GM19324 (cell line): ENCODE results near the gene PSMD10.

Experiments
- ATAC-seq: cut with Tn5 transposase; IDR thresholded peaks from one replicate; pipeline ENCODE4 v1.9.1; 2021; ENCODE audit warnings: mild to moderate bottlenecking, moderate library complexity; ENCODE audit not compliant: unreplicated experiment, low FRiP score

Gene PSMD10

DNA sequence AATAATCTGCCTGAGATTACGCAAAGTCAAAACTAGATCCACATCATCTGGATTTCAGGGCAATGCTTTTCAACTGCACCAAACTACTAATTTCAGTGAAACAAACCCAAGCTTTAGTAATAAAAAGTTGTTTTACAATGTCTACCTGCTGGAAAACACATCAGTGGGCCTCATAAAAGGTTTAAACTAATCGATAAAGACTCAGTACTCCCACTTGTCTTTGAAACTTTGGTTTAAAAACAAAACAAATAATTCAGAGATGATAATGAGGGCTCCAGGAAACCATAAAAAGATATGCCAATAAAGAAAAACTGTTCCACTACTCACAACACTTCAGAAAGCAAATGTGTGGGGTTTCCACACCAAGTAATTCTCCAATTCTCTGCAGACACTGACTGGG is 10.2 kb downstream of the PSMD10 start:
- no peak for ATAC-seq

DNA sequence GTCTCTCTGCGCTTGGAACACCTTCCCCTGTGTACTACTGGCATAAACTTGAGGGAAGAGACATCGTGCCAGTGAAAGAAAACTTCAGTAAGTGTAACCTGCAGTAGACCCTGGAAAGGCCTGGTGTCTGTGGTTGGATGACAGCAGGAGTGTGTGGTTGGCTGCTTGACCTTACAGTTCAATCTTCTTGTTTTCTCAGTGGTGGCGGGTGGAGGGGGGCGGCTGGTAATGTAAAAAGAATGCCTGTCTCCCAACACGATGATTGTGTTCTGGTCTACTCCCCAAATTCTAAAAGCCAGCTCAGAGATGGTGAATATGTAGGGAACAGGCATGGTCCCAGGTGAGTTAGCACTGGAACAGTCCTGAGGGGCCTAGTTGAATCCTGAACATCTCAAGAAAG is 18.6 kb downstream of the PSMD10 start:
- ATAC-seq = no peak

DNA sequence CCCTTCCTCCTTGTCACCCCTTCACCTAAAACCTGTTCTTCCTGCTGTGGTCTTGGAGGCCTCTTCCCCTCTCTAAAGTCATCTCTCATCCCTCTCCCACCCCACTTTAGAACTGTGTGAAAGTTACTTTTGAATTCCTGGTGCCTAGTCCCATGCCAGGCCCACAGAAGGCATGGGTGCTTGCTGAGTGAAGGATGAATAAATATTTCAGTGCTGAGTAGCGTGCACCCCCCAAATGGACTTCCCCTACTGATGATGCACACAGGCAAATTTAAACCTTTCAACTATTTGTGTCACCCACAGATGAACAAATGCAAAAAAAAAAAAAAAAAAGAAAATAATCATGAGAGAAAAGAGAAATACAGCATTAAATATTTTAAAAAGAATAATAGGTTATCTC is 19.8 kb downstream of the PSMD10 start:
- no peak for ATAC-seq

DNA sequence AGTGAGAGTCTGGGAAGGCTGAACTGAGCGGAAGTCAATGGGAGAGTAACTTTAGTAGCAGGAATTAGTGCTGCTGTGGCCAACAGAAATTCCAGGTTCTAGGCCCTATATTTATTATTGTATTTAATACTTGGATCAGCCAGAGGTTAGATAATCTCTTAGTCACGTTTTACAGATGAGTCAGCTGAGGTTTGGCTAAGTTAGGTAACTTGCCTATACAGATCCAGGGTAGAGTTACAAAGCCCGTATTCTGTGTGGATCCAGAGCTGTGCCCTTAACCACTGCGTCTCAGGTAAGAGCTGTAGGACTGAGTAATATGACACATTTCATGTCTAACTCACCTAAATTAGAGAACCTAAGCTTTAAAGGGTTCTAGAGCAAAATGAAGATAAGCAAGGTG is 20.5 kb downstream of the PSMD10 start:
- ATAC-seq = no peak

DNA sequence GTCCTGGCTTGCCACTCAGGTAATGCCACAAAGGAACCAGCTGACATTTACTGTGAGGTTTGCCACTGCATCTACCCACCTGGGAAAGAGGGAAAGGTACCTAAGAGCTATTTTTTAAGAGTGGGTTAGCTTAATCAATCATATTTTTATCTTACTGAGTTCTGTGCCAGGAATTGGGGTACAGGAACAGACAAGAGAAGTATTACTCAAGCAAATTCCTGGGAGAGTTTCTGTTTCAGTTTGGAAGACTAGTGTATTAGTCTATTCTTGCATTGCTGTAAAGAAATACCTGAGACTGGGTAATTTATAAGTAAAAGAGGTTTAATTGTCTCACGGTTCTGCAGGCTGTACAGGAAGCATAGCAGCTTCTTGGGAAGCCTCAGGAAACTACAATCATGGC is 23.2 kb downstream of the PSMD10 start:
- ATAC-seq = no peak

DNA sequence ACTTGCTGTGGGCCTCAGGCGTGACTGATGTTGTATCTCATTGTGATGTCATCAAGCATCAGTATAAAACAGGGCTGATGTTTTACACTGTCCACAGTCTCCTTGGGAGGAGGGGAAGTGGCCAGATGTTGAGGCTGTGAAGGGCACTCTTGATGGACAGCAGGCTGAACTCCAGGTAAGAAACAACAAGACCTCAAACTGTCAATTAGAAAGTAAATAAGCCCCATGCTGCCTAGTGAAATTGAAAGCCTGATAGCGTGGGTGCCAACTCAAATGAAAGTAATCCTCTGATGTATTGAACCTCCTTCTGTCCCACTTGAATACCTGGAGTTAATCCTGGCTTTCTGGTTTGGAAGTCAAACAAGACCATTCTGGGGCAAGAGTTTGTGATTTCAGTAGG is 26.7 kb downstream of the PSMD10 start:
- ATAC-seq = no peak

DNA sequence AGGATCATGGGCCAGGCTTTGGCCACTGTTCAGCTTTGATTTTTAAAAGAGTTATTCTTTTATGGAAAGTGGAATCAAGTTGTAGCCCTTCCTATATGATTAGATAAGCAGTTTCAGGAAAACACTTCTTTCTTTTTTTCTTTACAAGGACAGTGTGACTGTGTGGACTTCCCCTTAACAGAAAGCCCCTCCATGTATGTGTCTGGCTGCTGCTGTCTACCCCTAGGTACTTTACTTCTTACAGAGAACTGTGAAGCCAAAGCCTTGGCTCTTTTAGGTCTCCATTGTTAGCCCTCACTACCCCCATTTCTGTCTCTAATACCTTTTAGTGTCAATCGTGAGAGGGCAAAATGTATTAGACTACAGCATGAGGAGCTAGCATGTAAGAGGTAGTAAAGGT is 27.3 kb downstream of the PSMD10 start:
- no peak for ATAC-seq

DNA sequence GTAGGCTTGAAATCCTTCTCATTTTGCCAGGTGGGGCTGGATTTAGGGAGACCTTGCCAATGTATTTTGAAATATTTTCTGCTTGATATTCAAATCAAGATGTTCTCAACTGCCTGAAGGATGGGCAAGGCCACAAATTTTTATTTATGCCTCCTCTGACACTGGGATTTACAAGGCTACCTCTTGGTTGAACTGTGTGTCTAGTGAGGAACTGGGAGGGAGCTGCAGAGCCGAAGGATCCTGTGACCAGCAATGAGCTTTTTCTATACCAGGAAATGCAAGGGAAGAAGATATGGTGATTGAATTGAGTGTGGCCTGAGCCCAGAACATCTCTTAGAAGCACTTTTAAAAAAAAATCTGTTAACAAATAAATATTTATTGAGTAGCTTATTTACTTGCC is 31.5 kb downstream of the PSMD10 start:
- ATAC-seq = no peak

DNA sequence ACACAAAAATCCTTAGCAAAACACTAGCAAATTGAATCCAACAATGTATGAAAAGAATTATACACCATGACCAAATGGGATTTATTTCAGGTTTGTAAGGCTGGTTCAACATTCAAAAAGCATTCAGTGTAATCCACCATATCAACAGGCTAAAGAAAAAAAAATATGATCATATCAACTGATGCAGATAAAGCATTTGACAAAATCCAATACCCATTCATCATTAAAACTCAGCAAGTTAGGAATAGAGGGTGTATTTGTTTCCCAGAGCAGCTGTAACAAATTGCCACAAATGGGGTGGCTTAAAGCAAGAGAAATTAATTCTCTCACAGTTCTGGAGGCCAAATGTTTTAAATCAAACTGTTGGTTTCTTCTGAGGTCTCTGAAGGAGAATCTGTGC is 35.8 kb downstream of the PSMD10 start:
- no peak for ATAC-seq

DNA sequence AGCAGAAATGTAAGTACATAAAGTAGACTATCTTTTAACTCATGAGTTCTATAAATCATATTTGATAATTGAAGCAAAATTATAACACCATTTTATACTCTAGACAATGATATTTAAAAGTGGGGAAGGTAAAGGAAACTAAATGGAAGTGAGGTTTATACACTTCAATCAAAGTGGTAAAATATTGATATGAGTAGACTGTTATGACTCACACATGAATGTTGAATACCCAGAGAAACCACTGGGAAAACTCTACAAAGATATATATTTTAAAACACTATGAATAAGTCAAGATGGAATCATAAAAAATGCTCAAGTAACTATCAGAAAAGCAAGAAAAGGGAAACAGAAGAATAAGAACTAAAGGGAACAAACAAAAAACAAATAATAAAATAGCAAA is 38.1 kb downstream of the PSMD10 start:
- no peak for ATAC-seq

DNA sequence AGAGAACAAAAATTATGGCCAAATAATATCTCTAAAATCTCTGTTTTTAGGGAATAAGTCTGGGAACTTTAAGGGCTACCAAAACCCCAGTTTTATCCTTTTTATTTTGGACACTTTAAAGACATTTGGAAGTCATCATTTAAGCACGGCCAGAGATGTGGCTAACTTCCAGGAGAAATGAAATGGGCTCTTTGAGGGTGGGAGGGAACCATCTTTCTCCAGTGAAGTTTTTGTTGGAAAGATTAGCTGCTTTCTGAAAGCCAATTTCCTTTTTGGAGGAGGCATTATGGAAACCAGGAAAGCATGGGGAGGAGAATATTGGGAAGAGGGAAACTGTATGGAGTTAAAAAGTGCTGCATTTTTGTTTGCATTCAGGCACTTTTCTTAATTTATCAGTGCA is 41.7 kb downstream of the PSMD10 start:
- no peak for ATAC-seq

DNA sequence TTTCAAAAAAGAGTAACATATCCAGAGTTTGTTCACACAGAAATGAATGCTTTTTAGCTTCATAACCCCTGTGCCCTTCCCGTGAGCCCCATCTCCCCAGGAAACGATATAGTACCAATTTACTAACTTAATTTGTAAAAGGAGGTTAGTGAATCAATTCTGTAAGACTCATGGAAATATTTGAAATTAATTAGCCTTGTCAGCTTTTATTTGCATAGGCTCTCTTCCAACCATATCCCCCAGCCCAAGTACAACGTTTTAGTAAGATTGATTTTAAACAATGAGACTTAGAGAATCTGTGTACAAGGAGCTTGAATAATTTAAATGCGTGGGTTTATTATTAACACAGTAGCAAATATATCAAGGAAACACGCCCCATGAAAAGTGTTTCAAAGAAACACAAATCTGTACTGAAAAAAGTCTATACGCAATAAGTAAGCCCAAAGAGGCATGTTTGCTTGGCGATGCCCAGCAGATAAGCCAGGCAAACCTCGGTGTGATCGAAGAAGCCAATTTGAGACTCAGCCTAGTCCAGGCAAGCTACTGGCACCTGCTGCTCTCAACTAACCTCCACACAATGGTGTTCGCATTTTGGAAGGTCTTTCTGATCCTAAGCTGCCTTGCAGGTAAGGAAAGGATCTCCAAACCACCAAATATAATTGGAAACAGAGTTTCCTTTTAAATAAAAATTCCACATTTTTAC is 46.6 kb downstream of the PSMD10 start, which contains the start of gene VSIG1:
TSS of gene VSIG1 (plus strand) at position 512 of the 703 bp plus-strand sequence. CDS start at position 578, 66 bp downstream.
- ATAC-seq = no peak

DNA sequence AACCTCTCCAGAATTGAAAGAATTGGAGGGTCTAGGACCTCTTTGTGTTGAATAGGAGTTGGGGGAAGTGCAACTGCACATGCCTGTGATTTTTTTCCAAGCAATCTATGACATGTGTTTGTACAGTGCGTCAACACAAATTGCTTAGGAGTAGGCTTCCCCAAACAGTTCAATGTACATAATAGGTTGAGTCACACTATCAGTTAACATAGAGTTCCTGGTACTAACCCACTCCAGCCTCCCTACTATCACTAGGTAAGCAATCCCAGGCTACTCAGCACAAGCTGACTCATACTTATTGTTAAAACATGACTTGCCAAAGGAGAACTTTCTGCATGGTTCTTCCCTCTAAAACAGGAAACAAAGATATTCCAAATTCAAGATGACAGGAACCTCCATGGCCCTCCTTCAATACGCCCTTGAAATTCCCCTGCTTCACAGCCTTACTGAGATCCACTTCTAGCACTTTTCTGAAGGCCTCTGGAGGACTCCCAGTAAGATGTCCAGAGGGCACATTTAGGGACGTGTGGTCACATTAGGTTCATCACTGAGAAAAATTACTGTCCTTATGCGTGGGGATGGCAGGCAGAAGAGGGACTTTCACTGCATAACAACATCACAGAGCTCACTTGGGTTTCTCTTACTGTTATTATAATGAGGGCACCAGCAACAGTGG is 54.9 kb downstream of the PSMD10 start:
- no peak for ATAC-seq

DNA sequence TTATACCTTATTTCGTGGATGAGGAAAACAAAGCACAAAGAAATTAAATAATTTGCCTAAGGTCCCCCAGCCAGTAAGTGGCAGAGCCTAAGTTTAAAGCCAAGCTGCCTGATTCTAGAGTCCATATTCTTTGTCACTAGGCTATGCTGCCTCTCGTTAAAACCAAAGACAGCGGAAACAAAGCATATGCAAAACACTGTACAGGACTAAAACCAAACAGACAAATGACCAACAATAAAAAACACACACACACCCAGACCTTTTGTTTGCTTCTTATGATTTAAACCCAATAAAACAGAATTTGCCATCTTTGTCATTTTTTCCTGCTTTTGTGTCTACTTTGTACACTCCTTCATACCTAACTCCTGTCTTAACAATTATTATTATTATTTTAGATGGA is 56.6 kb downstream of the PSMD10 start:
- no peak for ATAC-seq
